SU-DHL-6 (cell line): Measurements from ENCODE around the gene HOXA5.

Source experiments
- EZH2phosphoT487 ChIP-seq: fragments of 200-600 bp; sonication (generic), shearing (Covaris generic); conservative IDR thresholded peaks from 2 replicates; pipeline ENCODE4 v1.6.1; 2018; ENCODE audit warnings: mild to moderate bottlenecking, antibody characterized with exemption, low read length, moderate library complexity, mixed read lengths
- TF ChIP-seq, protein P1 (sequence below): fragments of 200-600 bp; sonication (generic); IDR thresholded peaks from one replicate; pipeline ENCODE4 v1.5.1; 2017; ENCODE audit warnings: antibody characterized with exemption, mild to moderate bottlenecking, low read length, moderate library complexity; ENCODE audit not compliant: insufficient read depth, poor library complexity, severe bottlenecking

DNA sequence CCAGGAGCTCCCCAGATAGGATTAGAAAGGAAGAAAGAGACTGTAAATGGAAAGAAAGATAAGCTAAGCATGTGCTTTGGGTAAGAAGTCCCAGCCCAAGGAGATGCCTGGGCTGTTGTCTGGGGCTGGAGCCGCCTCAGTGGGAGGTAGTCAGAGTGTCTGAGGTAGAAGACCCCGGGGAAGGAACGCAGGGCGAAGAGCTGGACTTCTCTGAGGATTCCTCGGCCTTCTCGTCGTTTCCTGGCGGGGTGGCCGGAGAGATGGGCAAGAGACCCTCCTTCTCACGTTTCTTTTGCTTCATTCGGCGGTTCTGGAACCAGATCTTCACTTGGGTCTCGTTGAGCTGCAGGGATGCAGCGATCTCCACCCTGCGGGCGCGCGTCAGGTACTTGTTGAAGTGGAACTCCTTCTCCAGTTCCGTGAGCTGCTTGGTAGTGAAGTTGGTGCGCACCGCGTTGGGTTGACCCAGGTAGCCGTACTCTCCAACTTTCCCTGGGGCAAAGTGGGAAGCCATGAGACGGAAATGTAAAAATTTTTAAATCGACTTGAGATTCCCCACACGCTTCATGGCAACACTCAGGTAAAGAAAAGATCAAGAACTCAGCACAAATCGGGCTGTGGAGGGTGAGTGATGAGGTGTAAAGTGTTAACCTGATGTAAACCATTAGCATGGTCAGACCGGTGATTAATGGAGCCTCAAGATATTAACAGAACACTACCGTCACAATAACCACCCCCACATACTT, 49.0 kb downstream of the HOXA5 start:
- TF ChIP-seq, protein P1, sequence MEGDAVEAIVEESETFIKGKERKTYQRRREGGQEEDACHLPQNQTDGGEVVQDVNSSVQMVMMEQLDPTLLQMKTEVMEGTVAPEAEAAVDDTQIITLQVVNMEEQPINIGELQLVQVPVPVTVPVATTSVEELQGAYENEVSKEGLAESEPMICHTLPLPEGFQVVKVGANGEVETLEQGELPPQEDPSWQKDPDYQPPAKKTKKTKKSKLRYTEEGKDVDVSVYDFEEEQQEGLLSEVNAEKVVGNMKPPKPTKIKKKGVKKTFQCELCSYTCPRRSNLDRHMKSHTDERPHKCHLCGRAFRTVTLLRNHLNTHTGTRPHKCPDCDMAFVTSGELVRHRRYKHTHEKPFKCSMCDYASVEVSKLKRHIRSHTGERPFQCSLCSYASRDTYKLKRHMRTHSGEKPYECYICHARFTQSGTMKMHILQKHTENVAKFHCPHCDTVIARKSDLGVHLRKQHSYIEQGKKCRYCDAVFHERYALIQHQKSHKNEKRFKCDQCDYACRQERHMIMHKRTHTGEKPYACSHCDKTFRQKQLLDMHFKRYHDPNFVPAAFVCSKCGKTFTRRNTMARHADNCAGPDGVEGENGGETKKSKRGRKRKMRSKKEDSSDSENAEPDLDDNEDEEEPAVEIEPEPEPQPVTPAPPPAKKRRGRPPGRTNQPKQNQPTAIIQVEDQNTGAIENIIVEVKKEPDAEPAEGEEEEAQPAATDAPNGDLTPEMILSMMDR: no peak
- no peak for TF ChIP-seq EZH2phosphoT487
